ENCODE data around the gene GJB4. TPM values are rescaled to one million over a fixed set of nuclear protein-coding genes. Genes with fewer than 3 reads are reported as not detected.

Gene GJB4
- total RNA-seq, 1 experiment from 2014 or later, result not detected

DNA sequence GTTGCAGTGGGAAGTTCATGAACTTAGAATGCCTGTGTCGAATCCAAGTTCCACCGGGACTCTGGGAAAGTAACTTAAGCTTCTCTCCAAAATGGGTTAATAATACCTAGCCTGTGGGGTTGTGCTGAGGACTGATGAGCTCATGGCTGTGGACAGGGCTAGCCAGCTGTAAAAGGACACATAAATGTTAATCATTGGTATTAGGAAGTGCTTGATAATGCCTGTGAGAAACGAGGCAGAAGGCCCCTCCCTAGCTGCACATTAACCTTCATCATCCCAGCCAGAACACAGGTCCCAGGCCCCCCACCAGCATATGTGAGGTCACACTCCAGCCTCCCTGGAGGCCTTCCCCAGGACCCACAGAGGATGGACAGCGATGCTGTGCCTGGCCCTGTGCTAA, 789 bp upstream of the GJB4 start:
- Mint-ChIP-seq H3K36me3 (ENCODE audit: insufficient read depth, unreplicated experiment) (no peaks in the 10 kb centered on the region), H3K4me1 (ENCODE audit: low read depth, unreplicated experiment) (peaks cover 9% of the 10 kb centered on the region), H3K27ac (ENCODE audit: unreplicated experiment) (no peak overlapping the region), H3K27me3 (ENCODE audit: insufficient read depth, unreplicated experiment) (no peaks in the 10 kb centered on the region), H3K4me3 (ENCODE audit: unreplicated experiment) (no peak overlapping the region), H3K9me3 (ENCODE audit: unreplicated experiment) (no peaks in the 10 kb centered on the region)
- ChIA-PET POLR2A (no interaction called here), CTCF (no interaction called here)
- H3K4me1 ChIP-seq, result peaks cover 3% of the 10 kb centered on the region; the same call in 1 of the 2 replicates
- no peak for DNase-seq
- intact Hi-C loops (cut with micrococcal nuclease; ENCODE audit: unreplicated experiment), result no loop called here
- H3K27me3 ChIP-seq (replicated peaks; ENCODE audit: control insufficient read depth, insufficient read depth, low read length), result no peaks in the 10 kb centered on the region
- H3K9me3 ChIP-seq, result no peaks in the 10 kb centered on the region
- no peaks in the 10 kb centered on the region for H3K36me3 ChIP-seq (ENCODE audit: control insufficient read depth, insufficient read depth, low read length)
- H3K4me3 ChIP-seq (ENCODE audit: low read depth, low read length), result no peak overlapping the region
- TF ChIP-seq, protein P1, sequence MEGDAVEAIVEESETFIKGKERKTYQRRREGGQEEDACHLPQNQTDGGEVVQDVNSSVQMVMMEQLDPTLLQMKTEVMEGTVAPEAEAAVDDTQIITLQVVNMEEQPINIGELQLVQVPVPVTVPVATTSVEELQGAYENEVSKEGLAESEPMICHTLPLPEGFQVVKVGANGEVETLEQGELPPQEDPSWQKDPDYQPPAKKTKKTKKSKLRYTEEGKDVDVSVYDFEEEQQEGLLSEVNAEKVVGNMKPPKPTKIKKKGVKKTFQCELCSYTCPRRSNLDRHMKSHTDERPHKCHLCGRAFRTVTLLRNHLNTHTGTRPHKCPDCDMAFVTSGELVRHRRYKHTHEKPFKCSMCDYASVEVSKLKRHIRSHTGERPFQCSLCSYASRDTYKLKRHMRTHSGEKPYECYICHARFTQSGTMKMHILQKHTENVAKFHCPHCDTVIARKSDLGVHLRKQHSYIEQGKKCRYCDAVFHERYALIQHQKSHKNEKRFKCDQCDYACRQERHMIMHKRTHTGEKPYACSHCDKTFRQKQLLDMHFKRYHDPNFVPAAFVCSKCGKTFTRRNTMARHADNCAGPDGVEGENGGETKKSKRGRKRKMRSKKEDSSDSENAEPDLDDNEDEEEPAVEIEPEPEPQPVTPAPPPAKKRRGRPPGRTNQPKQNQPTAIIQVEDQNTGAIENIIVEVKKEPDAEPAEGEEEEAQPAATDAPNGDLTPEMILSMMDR (IDR thresholded peaks at IDR 0.05; ENCODE audit: insufficient read depth in 1 of 2, low read depth in 1 of 2, low read length in 1 of 2, severe bottlenecking in 1 of 2, unreplicated experiment in 1 of 2), result no peak
- no TSS peak for BruUV-seq (replicated peaks)

DNA sequence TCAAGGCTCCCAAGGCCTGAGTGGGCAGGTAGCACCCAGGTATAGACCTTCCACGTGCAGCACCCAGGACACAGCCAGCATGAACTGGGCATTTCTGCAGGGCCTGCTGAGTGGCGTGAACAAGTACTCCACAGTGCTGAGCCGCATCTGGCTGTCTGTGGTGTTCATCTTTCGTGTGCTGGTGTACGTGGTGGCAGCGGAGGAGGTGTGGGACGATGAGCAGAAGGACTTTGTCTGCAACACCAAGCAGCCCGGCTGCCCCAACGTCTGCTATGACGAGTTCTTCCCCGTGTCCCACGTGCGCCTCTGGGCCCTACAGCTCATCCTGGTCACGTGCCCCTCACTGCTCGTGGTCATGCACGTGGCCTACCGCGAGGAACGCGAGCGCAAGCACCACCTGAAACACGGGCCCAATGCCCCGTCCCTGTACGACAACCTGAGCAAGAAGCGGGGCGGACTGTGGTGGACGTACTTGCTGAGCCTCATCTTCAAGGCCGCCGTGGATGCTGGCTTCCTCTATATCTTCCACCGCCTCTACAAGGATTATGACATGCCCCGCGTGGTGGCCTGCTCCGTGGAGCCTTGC, 1.7 kb downstream of the GJB4 start:
- H3K4me1 ChIP-seq, result peaks cover 3% of the 10 kb centered on the region; the same call in 1 of the 2 replicates
- Mint-ChIP-seq H3K9me3 (ENCODE audit: unreplicated experiment) (no peaks in the 10 kb centered on the region), H3K4me1 (ENCODE audit: low read depth, unreplicated experiment) (peaks cover 10% of the 10 kb centered on the region), H3K27ac (ENCODE audit: unreplicated experiment) (no peak overlapping the region), H3K27me3 (ENCODE audit: insufficient read depth, unreplicated experiment) (no peaks in the 10 kb centered on the region), H3K36me3 (ENCODE audit: insufficient read depth, unreplicated experiment) (no peaks in the 10 kb centered on the region), H3K4me3 (ENCODE audit: unreplicated experiment) (no peak overlapping the region)
- H3K9me3 ChIP-seq, result no peaks in the 10 kb centered on the region
- H3K27me3 ChIP-seq (replicated peaks; ENCODE audit: control insufficient read depth, insufficient read depth, low read length), result no peaks in the 10 kb centered on the region
- no TSS peak for BruUV-seq (replicated peaks)
- intact Hi-C loops (cut with micrococcal nuclease; ENCODE audit: unreplicated experiment), result no loop called here
- POLR2A ChIA-PET, result no interaction called here
- CTCF ChIA-PET, result no interaction called here
- H3K36me3 ChIP-seq (ENCODE audit: control insufficient read depth, insufficient read depth, low read length), result no peaks in the 10 kb centered on the region
- no peak for DNase-seq
- H3K4me3 ChIP-seq (ENCODE audit: low read depth, low read length), result no peak overlapping the region
- TF ChIP-seq, protein P1 (IDR thresholded peaks at IDR 0.05; ENCODE audit: insufficient read depth in 1 of 2, low read depth in 1 of 2, low read length in 1 of 2, severe bottlenecking in 1 of 2, unreplicated experiment in 1 of 2), result no peak

GRCh38 chr1:34761776-34762307, 2.3 kb downstream of the GJB4 start:
- no TSS peak for BruUV-seq (replicated peaks)
- no peaks in the 10 kb centered on the region for H3K9me3 Mint-ChIP-seq (ENCODE audit: unreplicated experiment)
- H3K4me1 ChIP-seq, result peaks cover 3% of the 10 kb centered on the region; the same call in 1 of the 2 replicates
- H3K36me3 ChIP-seq (ENCODE audit: control insufficient read depth, insufficient read depth, low read length), result no peaks in the 10 kb centered on the region
- DNase-seq, result no peak
- no peaks in the 10 kb centered on the region for H3K27me3 Mint-ChIP-seq (ENCODE audit: insufficient read depth, unreplicated experiment)
- POLR2A ChIA-PET, result no interaction called here
- H3K4me3 ChIP-seq (ENCODE audit: low read depth, low read length), result no peak overlapping the region
- H3K9me3 ChIP-seq, result no peaks in the 10 kb centered on the region
- no peak overlapping the region for H3K27ac Mint-ChIP-seq (ENCODE audit: unreplicated experiment)
- no peaks in the 10 kb centered on the region for H3K36me3 Mint-ChIP-seq (ENCODE audit: insufficient read depth, unreplicated experiment)
- no peak overlapping the region for H3K4me3 Mint-ChIP-seq (ENCODE audit: unreplicated experiment)
- peaks cover 10% of the 10 kb centered on the region for H3K4me1 Mint-ChIP-seq (ENCODE audit: low read depth, unreplicated experiment)
- TF ChIP-seq, protein P1 (IDR thresholded peaks at IDR 0.05; ENCODE audit: insufficient read depth in 1 of 2, low read depth in 1 of 2, low read length in 1 of 2, severe bottlenecking in 1 of 2, unreplicated experiment in 1 of 2), result no peak
- CTCF ChIA-PET, result no interaction called here
- H3K27me3 ChIP-seq (replicated peaks; ENCODE audit: control insufficient read depth, insufficient read depth, low read length), result no peaks in the 10 kb centered on the region
- intact Hi-C loops (cut with micrococcal nuclease; ENCODE audit: unreplicated experiment), result no loop called here

Data from Caco-2 (cell line).